CD4-positive, alpha-beta T cell treated with Interleukin-10 for 1 hour (primary cell): ENCODE data around the gene PTPN3.
"Not testable (repeated sequence)": the region's sequence is repeated elsewhere in the genome, so short reads cannot be mapped to it uniquely, and the experiment has no call there.

ENCODE experiments used
- DNase-seq: peaks from one replicate; pipeline ENCODE4 v3.0.0-alpha.2; 2020

PTPN3 gene

GRCh38 chr9:109498195-109499092 lies at the start of gene PTPN3:
TSS of gene PTPN3 (minus strand) at chr9:109498307. CDS start at chr9:109463434, 34,873 bp downstream.
- DNase-seq, result no peak

- not testable (repeated sequence) for DNase-seq
Observed at GRCh38 chr9:109544954-109545353, 46.8 kb upstream of the PTPN3 start.

GRCh38 chr9:109542922-109543321 lies 44.8 kb upstream of the PTPN3 start:
- no peak for DNase-seq

GRCh38 chr9:109538346-109538745 lies 40.2 kb upstream of the PTPN3 start:
- DNase-seq, result no peak

GRCh38 chr9:109537288-109537687 lies 39.2 kb upstream of the PTPN3 start:
- DNase-seq, result no peak

GRCh38 chr9:109536859-109537258 lies 38.8 kb upstream of the PTPN3 start:
- DNase-seq, result no peak

- no peak for DNase-seq
Observed at GRCh38 chr9:109535365-109535764, 37.3 kb upstream of the PTPN3 start.

GRCh38 chr9:109534151-109534550 lies 36.0 kb upstream of the PTPN3 start:
- no peak for DNase-seq

- DNase-seq, result not testable (repeated sequence)
Observed at GRCh38 chr9:109532652-109533051, 34.5 kb upstream of the PTPN3 start.

GRCh38 chr9:109522106-109522505 lies 24.0 kb upstream of the PTPN3 start:
- no peak for DNase-seq

GRCh38 chr9:109520475-109521132 lies 22.5 kb upstream of the PTPN3 start:
- DNase-seq, result peak; percentile 28

GRCh38 chr9:109519366-109519765 lies 21.3 kb upstream of the PTPN3 start:
- no peak for DNase-seq

- no peak for DNase-seq
Observed at GRCh38 chr9:109518621-109519335, 20.7 kb upstream of the PTPN3 start.

- DNase-seq, result no peak
Observed at GRCh38 chr9:109517901-109518377, 19.8 kb upstream of the PTPN3 start.

- DNase-seq, result no peak
Observed at GRCh38 chr9:109513871-109514270, 15.8 kb upstream of the PTPN3 start.

- DNase-seq, result no peak
Observed at GRCh38 chr9:109512170-109512756, 14.2 kb upstream of the PTPN3 start.

- no peak for DNase-seq
Observed at GRCh38 chr9:109510506-109510905, 12.4 kb upstream of the PTPN3 start.

GRCh38 chr9:109510042-109510441 lies 11.9 kb upstream of the PTPN3 start:
- not testable (repeated sequence) for DNase-seq

- no peak for DNase-seq
Observed at GRCh38 chr9:109509611-109510010, 11.5 kb upstream of the PTPN3 start.

- DNase-seq, result no peak
Observed at GRCh38 chr9:109507421-109507838, 9.3 kb upstream of the PTPN3 start.

GRCh38 chr9:109506097-109506712 lies 8.1 kb upstream of the PTPN3 start:
- DNase-seq, result no peak

- no peak for DNase-seq
Observed at GRCh38 chr9:109504689-109505088, 6.6 kb upstream of the PTPN3 start.
